Measurements from ENCODE around the gene CFAP107.

The CFAP107 gene

DNA sequence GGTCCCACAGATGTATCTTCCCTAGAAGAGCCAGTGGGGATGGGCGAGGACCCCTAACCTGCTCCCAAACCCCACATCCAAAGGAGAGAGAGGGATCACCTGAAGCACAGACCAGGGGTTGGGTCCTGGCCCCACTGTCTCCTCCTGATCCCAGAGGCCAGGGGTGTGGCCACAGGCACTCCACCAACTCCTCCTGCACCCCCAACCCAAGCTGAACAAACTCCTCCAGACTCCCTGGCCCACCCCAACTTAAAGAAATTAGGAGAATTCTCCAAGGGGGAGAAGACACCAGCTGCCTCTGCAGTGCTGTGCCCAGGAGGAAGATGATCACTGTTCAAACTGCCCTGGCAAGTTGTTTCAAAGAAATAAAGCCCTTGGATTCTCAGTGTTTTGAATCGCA lies 23.0 kb downstream of the CFAP107 start:
- no peak for DNase-seq (ENCODE audit: low read depth)
- no peak overlapping the region for H3K4me3 ChIP-seq (ENCODE audit: low read depth, low read length)
- TF ChIP-seq POLR2A (IDR thresholded peaks at IDR 0.05; ENCODE audit: extremely low read depth, insufficient read length), result no peak
- TF ChIP-seq MYC (IDR thresholded peaks at IDR 0.05; ENCODE audit: low read depth, low read length), result no peak
- TF ChIP-seq, protein P1, sequence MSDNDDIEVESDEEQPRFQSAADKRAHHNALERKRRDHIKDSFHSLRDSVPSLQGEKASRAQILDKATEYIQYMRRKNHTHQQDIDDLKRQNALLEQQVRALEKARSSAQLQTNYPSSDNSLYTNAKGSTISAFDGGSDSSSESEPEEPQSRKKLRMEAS (IDR thresholded peaks at IDR 0.05; ENCODE audit: low read depth, low read length), result no peak
- TF ChIP-seq CTCF (IDR thresholded peaks at IDR 0.05; ENCODE audit: low read depth, low read length), result no peak

- no peak overlapping the region for H3K4me3 ChIP-seq (ENCODE audit: low read depth, low read length)
- no peak for DNase-seq (ENCODE audit: low read depth)
- TF ChIP-seq, protein P1 (IDR thresholded peaks at IDR 0.05; ENCODE audit: low read depth, low read length), result no peak
- TF ChIP-seq MYC (IDR thresholded peaks at IDR 0.05; ENCODE audit: low read depth, low read length) (no peak), CTCF (IDR thresholded peaks at IDR 0.05; ENCODE audit: low read depth, low read length) (no peak), POLR2A (IDR thresholded peaks at IDR 0.05; ENCODE audit: extremely low read depth, insufficient read length) (no peak)
These were observed 24.0 kb downstream of the CFAP107 start for GRCh38 chr1:12769976-12770505.

- no peak for TF ChIP-seq CTCF (IDR thresholded peaks at IDR 0.05; ENCODE audit: low read depth, low read length)
- TF ChIP-seq POLR2A (IDR thresholded peaks at IDR 0.05; ENCODE audit: extremely low read depth, insufficient read length), result no peak
- TF ChIP-seq, protein P1 (IDR thresholded peaks at IDR 0.05; ENCODE audit: low read depth, low read length), result no peak
- no peak for TF ChIP-seq MYC (IDR thresholded peaks at IDR 0.05; ENCODE audit: low read depth, low read length)
- H3K4me3 ChIP-seq (ENCODE audit: low read depth, low read length), result no peak overlapping the region
- no peak for DNase-seq (ENCODE audit: low read depth)
These were observed 24.6 kb downstream of the CFAP107 start for GRCh38 chr1:12770620-12771019.

DNA sequence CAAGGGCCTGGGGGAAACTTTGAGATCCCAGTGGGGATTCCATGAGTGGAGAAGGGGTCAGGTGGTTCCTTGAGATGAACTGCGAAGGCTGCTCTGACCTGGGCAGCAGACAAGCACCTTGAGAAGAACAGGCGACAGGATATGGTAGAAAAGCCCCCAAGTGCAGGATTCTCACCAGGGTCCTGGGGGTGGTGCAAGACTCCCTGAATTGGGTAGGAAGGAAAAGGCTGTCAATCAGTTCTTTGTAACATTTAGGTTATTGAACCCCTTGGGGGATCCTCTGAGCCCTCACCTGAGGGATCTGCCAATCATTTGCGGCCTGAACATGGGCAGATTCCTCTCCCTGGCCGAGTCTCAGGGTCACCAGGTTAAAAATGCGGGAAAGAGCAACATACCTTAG lies 25.2 kb downstream of the CFAP107 start:
- no peak for TF ChIP-seq POLR2A (IDR thresholded peaks at IDR 0.05; ENCODE audit: extremely low read depth, insufficient read length)
- TF ChIP-seq, protein P1 (IDR thresholded peaks at IDR 0.05; ENCODE audit: low read depth, low read length), result no peak
- TF ChIP-seq MYC (IDR thresholded peaks at IDR 0.05; ENCODE audit: low read depth, low read length), result no peak
- TF ChIP-seq CTCF (IDR thresholded peaks at IDR 0.05; ENCODE audit: low read depth, low read length), result no peak
- H3K4me3 ChIP-seq (ENCODE audit: low read depth, low read length), result no peak overlapping the region
- no peak for DNase-seq (ENCODE audit: low read depth)

- no peak for DNase-seq (ENCODE audit: low read depth)
- H3K4me3 ChIP-seq (ENCODE audit: low read depth, low read length), result no peak overlapping the region
- TF ChIP-seq CTCF (IDR thresholded peaks at IDR 0.05; ENCODE audit: low read depth, low read length), result no peak
- TF ChIP-seq POLR2A (IDR thresholded peaks at IDR 0.05; ENCODE audit: extremely low read depth, insufficient read length), result no peak
- TF ChIP-seq MYC (IDR thresholded peaks at IDR 0.05; ENCODE audit: low read depth, low read length), result no peak
- TF ChIP-seq, protein P1 (IDR thresholded peaks at IDR 0.05; ENCODE audit: low read depth, low read length), result no peak
These were observed 26.5 kb downstream of the CFAP107 start for GRCh38 chr1:12772520-12772919.
